ENCODE data around the gene ITGB5. TPM values are rescaled to one million over a fixed set of nuclear protein-coding genes. Genes with fewer than 3 reads are reported as not detected.

Gene ITGB5
- total RNA-seq, 1 experiment from 2014 or later = 77.8 TPM

DNA sequence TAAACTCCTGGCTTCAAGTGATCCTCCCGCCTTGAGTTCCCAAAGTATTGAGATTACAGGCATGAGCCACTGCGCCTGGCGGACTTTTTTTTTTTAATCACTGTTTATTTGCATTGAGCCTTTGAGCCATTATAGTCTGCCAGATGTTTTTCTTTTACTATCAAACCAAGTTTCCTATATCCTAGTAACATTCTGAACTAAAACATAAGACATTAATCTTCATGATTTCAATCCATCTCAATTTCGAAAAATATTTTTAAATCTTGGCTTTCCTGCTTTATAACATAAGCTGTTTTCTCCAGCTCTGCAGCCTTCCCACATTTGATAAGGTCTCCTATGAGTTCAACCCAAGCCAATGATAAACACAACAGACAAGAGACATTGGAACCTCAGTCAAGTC, 81.5 kb downstream of the ITGB5 start:
- intact Hi-C loops (cut with micrococcal nuclease) = no loop called here
- Histone ChIP-seq H3K36me3 (ENCODE audit: control insufficient read depth in 1 of 2, insufficient read depth in 2 of 2, low read length in 2 of 2) (no peaks in the 10 kb centered on the region; a peak in 1 of 4 replicates), H3K9me2 (ENCODE audit: insufficient read depth) (no peaks in the 10 kb centered on the region), H3K9ac (ENCODE audit: low read length) (no peak overlapping the region), H3K27ac (ENCODE audit: low read depth, low read length) (no peak overlapping the region), H4K20me1 (ENCODE audit: insufficient read depth) (no peaks in the 10 kb centered on the region), H3K9me3 (ENCODE audit: control insufficient read depth in 1 of 2, insufficient read depth in 1 of 2, low read depth in 1 of 2, low read length in 2 of 2) (no peaks in the 10 kb centered on the region), H3K27me3 (ENCODE audit: insufficient read depth, low read length) (no peaks in the 10 kb centered on the region), H3K79me2 (ENCODE audit: insufficient read depth, low read length) (no peaks in the 10 kb centered on the region), H3K4me1 (ENCODE audit: control insufficient read depth in 1 of 2, insufficient read depth in 2 of 2, low read length in 2 of 2) (no peaks in the 10 kb centered on the region), H3K4me2 (ENCODE audit: low read length) (no peak overlapping the region), H3K4me3 (replicated peaks in 1 of 2; ENCODE audit: low read depth in 1 of 2, low read length in 2 of 2) (no peak overlapping the region), H2AFZ (ENCODE audit: low read depth, low read length, poor library complexity, severe bottlenecking) (no peak overlapping the region)
- BruUV-seq (replicated peaks) = no TSS peak
- no peak for ATAC-seq
- CTCF ChIA-PET = interaction anchor here (0.7 kb wide), 1 partner anchor 19 kb away, joined by 3 read pairs; no protein-coding TSS in a partner anchor
- POLR2A ChIA-PET = no interaction called here
- no peak for DNase-seq (ENCODE audit: low read depth, low spot score)
- TF ChIP-seq TCF7L2 (IDR thresholded peaks at IDR 0.05; ENCODE audit: borderline replicate concordance, extremely low read depth, insufficient read depth, insufficient read length) (no peak), POLR2AphosphoS5 (IDR thresholded peaks at IDR 0.05; ENCODE audit: low read depth, low read length) (no peak), REST (IDR thresholded peaks at IDR 0.05; ENCODE audit: low read depth) (no peak), CEBPB (IDR thresholded peaks at IDR 0.05; ENCODE audit: low read depth) (no peak), SP1 (IDR thresholded peaks at IDR 0.05; ENCODE audit: low read depth) (no peak), EGR1 (IDR thresholded peaks at IDR 0.05; ENCODE audit: low read depth) (no peak), RAD21 (IDR thresholded peaks at IDR 0.05; ENCODE audit: low read depth) (no peak), FOSL1 (IDR thresholded peaks at IDR 0.05; ENCODE audit: low read depth) (no peak), CTCF (IDR thresholded peaks at IDR 0.05 in 2 of 3, conservative IDR thresholded peaks at IDR 0.05 in 1 of 3; ENCODE audit: borderline replicate concordance in 1 of 3, insufficient read depth in 1 of 3, low read depth in 2 of 3, low read length in 2 of 3) (no peak), ZNF274 (IDR thresholded peaks at IDR 0.05; ENCODE audit: low read depth, low read length) (no peak), SRF (IDR thresholded peaks at IDR 0.05; ENCODE audit: low read depth) (no peak)
- TF ChIP-seq, protein P1, sequence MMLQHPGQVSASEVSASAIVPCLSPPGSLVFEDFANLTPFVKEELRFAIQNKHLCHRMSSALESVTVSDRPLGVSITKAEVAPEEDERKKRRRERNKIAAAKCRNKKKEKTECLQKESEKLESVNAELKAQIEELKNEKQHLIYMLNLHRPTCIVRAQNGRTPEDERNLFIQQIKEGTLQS (IDR thresholded peaks at IDR 0.05) = no peak
- TF ChIP-seq, protein P2, sequence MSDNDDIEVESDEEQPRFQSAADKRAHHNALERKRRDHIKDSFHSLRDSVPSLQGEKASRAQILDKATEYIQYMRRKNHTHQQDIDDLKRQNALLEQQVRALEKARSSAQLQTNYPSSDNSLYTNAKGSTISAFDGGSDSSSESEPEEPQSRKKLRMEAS (IDR thresholded peaks at IDR 0.05) = no peak
- RAD21 ChIA-PET (ENCODE audit: low non-redundant PET in 1 of 2, low total read pairs in 2 of 2, uncharacterized antibody in 2 of 2, unreplicated experiment in 2 of 2) = no interaction called here
